Glutamatergic neuron (in vitro differentiated cells): ENCODE data around the gene PLSCR2. TPM values are rescaled to one million over a fixed set of nuclear protein-coding genes. Genes with fewer than 3 reads are reported as not detected.
"Not testable (repeated sequence)": the region's sequence is repeated elsewhere in the genome, so short reads cannot be mapped to it uniquely, and the experiment has no call there.

Experiments used
- DNase-seq: peaks from one replicate; pipeline ENCODE4 v3.0.0; 2022
- H3K27ac Mint-ChIP-seq: one replicate; pipeline ENCODE4 v1.8.0; 2020; ENCODE audit warnings: mild to moderate bottlenecking, mixed read lengths, inconsistent platforms; ENCODE audit not compliant: unreplicated experiment
- H3K27me3 Mint-ChIP-seq: one replicate; pipeline ENCODE4 v1.8.0; 2020; ENCODE audit warnings: mild to moderate bottlenecking, moderate library complexity, mixed read lengths, inconsistent platforms; ENCODE audit not compliant: unreplicated experiment
- H3K36me3 Mint-ChIP-seq: one replicate; pipeline ENCODE4 v1.8.0; 2020; ENCODE audit warnings: mild to moderate bottlenecking, mixed read lengths, inconsistent platforms; ENCODE audit not compliant: unreplicated experiment
- H3K4me1 Mint-ChIP-seq: one replicate; pipeline ENCODE4 v1.8.0; 2020; ENCODE audit warnings: mild to moderate bottlenecking, low read depth, mixed read lengths, inconsistent platforms; ENCODE audit not compliant: unreplicated experiment
- H3K4me3 Mint-ChIP-seq: one replicate; pipeline ENCODE4 v1.8.0; 2020; ENCODE audit warnings: mild to moderate bottlenecking, mixed read lengths, inconsistent platforms; ENCODE audit not compliant: unreplicated experiment
- H3K9me3 Mint-ChIP-seq: one replicate; pipeline ENCODE4 v1.8.0; 2020; ENCODE audit warnings: mild to moderate bottlenecking, moderate library complexity, mixed read lengths, inconsistent platforms; ENCODE audit not compliant: unreplicated experiment
- total RNA-seq: library from RNA; stranded (reverse); fragmentation: NEBNext Ultra II Directional; extraction: Animal tissue kit (Norgen Biotek cat#: 25700); gene quantifications from one replicate; pipeline ENCODE4 v1.2.1, GENCODE V29; 2021; ENCODE audit not compliant: unreplicated experiment
- TF ChIP-seq, protein P1 (sequence below): fragments of 200-600 bp; sonication (generic); IDR thresholded peaks from one replicate; pipeline ENCODE4 v1.5.0; 2021; ENCODE audit not compliant: partially characterized antibody, unreplicated experiment

Gene PLSCR2
- total RNA-seq, 1 donor from 2014 or later = not detected

DNA sequence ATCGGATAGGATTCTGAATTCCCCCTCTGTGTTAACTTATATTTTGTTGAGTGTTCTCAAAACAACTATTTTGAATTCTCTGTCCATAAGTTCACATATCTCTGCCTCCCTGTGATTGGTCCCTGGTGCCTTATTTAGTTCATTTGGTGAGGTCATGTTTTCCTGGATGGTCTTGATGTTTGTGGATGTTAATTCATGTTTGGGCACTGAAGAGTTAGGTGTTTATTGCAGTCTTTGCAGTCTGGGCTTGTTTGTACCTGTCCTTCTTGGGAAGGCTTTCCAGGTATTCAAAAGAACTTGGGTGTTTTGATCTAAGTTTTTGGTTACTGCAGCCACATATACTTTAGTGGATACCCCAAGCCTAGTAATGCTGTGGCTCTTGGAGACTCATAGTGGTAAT lies 23.3 kb downstream of the PLSCR2 start:
- no peak for DNase-seq
- H3K27ac Mint-ChIP-seq = no peak overlapping the region
- no peaks in the 10 kb centered on the region for H3K27me3 Mint-ChIP-seq
- H3K36me3 Mint-ChIP-seq = peaks cover 7% of the 10 kb centered on the region
- TF ChIP-seq, protein P1, sequence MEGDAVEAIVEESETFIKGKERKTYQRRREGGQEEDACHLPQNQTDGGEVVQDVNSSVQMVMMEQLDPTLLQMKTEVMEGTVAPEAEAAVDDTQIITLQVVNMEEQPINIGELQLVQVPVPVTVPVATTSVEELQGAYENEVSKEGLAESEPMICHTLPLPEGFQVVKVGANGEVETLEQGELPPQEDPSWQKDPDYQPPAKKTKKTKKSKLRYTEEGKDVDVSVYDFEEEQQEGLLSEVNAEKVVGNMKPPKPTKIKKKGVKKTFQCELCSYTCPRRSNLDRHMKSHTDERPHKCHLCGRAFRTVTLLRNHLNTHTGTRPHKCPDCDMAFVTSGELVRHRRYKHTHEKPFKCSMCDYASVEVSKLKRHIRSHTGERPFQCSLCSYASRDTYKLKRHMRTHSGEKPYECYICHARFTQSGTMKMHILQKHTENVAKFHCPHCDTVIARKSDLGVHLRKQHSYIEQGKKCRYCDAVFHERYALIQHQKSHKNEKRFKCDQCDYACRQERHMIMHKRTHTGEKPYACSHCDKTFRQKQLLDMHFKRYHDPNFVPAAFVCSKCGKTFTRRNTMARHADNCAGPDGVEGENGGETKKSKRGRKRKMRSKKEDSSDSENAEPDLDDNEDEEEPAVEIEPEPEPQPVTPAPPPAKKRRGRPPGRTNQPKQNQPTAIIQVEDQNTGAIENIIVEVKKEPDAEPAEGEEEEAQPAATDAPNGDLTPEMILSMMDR = no peak
- H3K4me3 Mint-ChIP-seq = no peak overlapping the region
- H3K4me1 Mint-ChIP-seq = peaks cover 4% of the 10 kb centered on the region
- H3K9me3 Mint-ChIP-seq = peaks cover 5% of the 10 kb centered on the region

- H3K27ac Mint-ChIP-seq, H3K27me3 Mint-ChIP-seq, H3K9me3 Mint-ChIP-seq, H3K4me3 Mint-ChIP-seq, H3K36me3 Mint-ChIP-seq, H3K4me1 Mint-ChIP-seq, DNase-seq: not testable (repeated sequence)
Measured at GRCh38 chr3:146440310-146440709, 29.1 kb downstream of the PLSCR2 start.

DNA sequence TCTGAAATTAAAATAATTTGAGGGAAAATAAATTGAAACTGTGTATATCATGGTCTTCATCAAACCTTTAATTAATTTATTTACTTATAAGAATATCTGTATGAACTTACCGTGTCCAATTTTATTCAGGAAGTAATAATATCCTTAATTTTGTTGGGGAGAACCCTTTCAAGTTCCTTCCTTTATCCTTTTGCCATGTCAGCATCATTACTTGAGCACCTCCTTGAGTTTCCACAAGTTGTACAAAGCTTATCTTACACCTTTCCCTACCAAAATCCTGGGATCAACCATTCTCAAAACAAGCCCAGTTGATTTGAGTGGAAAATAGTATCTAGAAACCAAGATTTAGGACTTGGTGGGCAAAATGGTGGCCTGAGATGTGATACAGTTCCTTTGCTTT lies 37.3 kb downstream of the PLSCR2 start:
- H3K4me3 Mint-ChIP-seq = no peak overlapping the region
- TF ChIP-seq, protein P1 = no peak
- no peaks in the 10 kb centered on the region for H3K27me3 Mint-ChIP-seq
- H3K36me3 Mint-ChIP-seq = no peaks in the 10 kb centered on the region
- no peaks in the 10 kb centered on the region for H3K9me3 Mint-ChIP-seq
- H3K4me1 Mint-ChIP-seq = no peaks in the 10 kb centered on the region
- DNase-seq = no peak
- H3K27ac Mint-ChIP-seq = no peak overlapping the region

DNA sequence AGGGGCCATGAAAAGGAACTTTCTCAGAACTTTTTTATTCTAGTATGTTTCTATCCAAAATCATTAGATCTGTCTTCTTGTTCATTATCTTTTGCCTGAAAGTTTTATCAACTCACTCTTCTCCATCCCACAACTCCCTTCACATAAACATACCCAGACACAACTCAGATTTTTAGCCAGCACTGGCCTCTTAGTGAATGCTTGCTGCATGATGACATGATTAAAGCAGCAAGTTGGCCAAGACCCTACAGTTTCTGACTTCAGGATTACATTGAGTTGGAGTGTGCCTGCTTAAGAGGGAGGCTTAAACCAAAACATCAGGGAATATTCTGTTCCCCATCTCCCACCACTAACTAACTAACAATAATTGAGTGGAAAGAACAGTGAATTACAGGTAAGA lies 38.1 kb downstream of the PLSCR2 start:
- TF ChIP-seq, protein P1 = no peak
- Mint-ChIP-seq H3K4me3 (no peak overlapping the region), H3K27me3 (no peaks in the 10 kb centered on the region), H3K4me1 (no peaks in the 10 kb centered on the region), H3K36me3 (no peaks in the 10 kb centered on the region), H3K27ac (no peak overlapping the region), H3K9me3 (no peaks in the 10 kb centered on the region)
- DNase-seq = no peak

GRCh38 chr3:146425341-146425740 lies 44.0 kb downstream of the PLSCR2 start:
- TF ChIP-seq, protein P1 = no peak
- Mint-ChIP-seq H3K27ac (no peak overlapping the region), H3K9me3 (no peaks in the 10 kb centered on the region), H3K4me1 (no peaks in the 10 kb centered on the region), H3K36me3 (no peaks in the 10 kb centered on the region), H3K27me3 (no peaks in the 10 kb centered on the region), H3K4me3 (no peak overlapping the region)
- DNase-seq = no peak
